ENCODE data around the gene CEBPE. TPM values are rescaled to one million over a fixed set of nuclear protein-coding genes. Genes with fewer than 3 reads are reported as not detected.

Gene CEBPE
- polyA plus RNA-seq, 1 donor = 0.07 TPM

DNA sequence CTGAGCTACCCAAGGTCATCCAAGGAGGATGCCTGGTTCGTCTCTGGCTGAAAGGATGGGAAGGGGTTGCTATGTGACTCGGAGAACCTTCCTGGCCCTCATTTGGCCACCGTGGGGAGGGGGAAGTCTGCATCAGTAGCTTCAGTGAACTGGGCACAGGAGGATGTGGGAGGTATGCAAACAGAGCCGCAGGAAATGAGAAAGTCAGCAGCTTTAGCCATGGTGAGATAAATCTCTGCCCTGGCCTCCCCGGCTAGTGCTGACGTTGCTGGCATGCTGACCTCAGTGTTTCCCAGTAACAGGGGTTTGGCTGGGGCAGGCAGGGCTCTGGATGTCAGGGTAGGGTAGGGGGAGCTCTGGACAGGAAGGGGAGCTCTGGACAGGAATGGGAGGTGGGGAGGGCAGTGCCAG is 2.3 kb upstream of the CEBPE start:
- no CpG with 5 or more reads among the region's 6 CpGs for WGBS (ENCODE audit: insufficient coverage, low lambda C conversion rate)
- no peaks in the 10 kb centered on the region for H3K9me3 ChIP-seq (ENCODE audit: control insufficient read depth, low read depth, low read length)
- no peak overlapping the region for H3K4me3 ChIP-seq (ENCODE audit: low read length)
- peaks cover 4% of the 10 kb centered on the region for H3K36me3 ChIP-seq (ENCODE audit: control insufficient read depth, insufficient read depth, low read length)
- peak overlapping the region; percentile 64 for H3K27ac ChIP-seq (ENCODE audit: low read length)
- H3K27me3 ChIP-seq (ENCODE audit: control insufficient read depth, insufficient read depth, low read length) = no peaks in the 10 kb centered on the region
- H3K4me1 ChIP-seq (ENCODE audit: control insufficient read depth, insufficient read depth, low read length) = peaks cover 15% of the 10 kb centered on the region
- DNase-seq = peak; percentile 53 to 71

- peak; percentile 68 to 83 for DNase-seq
- Histone ChIP-seq H3K27ac (ENCODE audit: low read length) (peak overlapping the region; percentile 64), H3K4me1 (ENCODE audit: control insufficient read depth, insufficient read depth, low read length) (peaks cover 15% of the 10 kb centered on the region), H3K27me3 (ENCODE audit: control insufficient read depth, insufficient read depth, low read length) (peaks cover 2% of the 10 kb centered on the region), H3K9me3 (ENCODE audit: control insufficient read depth, low read depth, low read length) (no peaks in the 10 kb centered on the region), H3K36me3 (ENCODE audit: control insufficient read depth, insufficient read depth, low read length) (no peaks in the 10 kb centered on the region), H3K4me3 (ENCODE audit: low read length) (no peak overlapping the region)
- WGBS (ENCODE audit: insufficient coverage, low lambda C conversion rate) = 100% methylated on average over 1 of the region's 9 CpGs
Observed at GRCh38 chr14:23120541-23121251, 1.6 kb upstream of the CEBPE start.

GRCh38 chr14:23119363-23120327 is 590 bp upstream of the CEBPE start:
- no CpG with 5 or more reads among the region's 16 CpGs for WGBS (ENCODE audit: insufficient coverage, low lambda C conversion rate)
- Histone ChIP-seq H3K9me3 (ENCODE audit: control insufficient read depth, low read depth, low read length) (no peaks in the 10 kb centered on the region), H3K36me3 (ENCODE audit: control insufficient read depth, insufficient read depth, low read length) (no peaks in the 10 kb centered on the region), H3K4me1 (ENCODE audit: control insufficient read depth, insufficient read depth, low read length) (peaks cover 15% of the 10 kb centered on the region), H3K27me3 (ENCODE audit: control insufficient read depth, insufficient read depth, low read length) (peaks cover 7% of the 10 kb centered on the region), H3K4me3 (ENCODE audit: low read length) (no peak overlapping the region), H3K27ac (ENCODE audit: low read length) (no peak overlapping the region)
- DNase-seq = no peak

DNA sequence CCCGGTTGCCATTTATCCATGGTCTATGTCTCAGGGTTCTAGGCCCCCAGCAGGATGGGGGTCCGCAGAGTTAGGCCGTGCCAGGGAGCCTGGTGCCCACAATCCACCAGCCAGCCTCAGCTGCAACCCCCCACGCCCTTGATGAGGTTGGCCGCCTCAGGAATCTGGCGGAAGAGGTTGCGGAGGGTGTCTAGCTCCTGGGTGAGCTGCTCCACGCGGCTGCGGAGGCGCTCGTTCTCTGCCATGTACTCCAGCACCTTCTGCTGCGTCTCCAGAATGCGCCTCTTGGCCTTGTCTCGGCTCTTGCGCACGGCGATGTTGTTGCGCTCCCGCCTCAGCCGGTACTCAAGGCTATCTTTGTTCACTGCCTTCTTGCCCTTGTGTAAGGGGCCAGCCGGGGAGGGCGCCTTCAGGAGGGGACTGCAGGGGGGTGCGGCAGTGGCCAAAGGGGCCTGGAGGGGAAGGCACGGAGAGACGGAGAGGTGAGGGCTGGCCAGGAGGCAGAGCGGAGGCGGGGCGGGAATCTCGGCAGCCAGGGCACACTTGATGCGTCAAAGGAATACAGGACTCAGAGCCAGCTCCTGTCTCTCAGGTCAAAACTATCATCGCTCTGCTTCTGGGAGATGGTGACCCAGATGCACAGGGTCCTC is 1.6 kb downstream of the CEBPE start:
- Histone ChIP-seq H3K36me3 (ENCODE audit: control insufficient read depth, insufficient read depth, low read length) (no peaks in the 10 kb centered on the region), H3K27me3 (ENCODE audit: control insufficient read depth, insufficient read depth, low read length) (peaks cover 17% of the 10 kb centered on the region), H3K4me1 (ENCODE audit: control insufficient read depth, insufficient read depth, low read length) (peaks cover 17% of the 10 kb centered on the region), H3K9me3 (ENCODE audit: control insufficient read depth, low read depth, low read length) (no peaks in the 10 kb centered on the region), H3K4me3 (ENCODE audit: low read length) (no peak overlapping the region), H3K27ac (ENCODE audit: low read length) (no peak overlapping the region)
- DNase-seq = no peak
- no CpG with 5 or more reads among the region's 32 CpGs for WGBS (ENCODE audit: insufficient coverage, low lambda C conversion rate)

GRCh38 chr14:23115918-23116317 is 3.1 kb downstream of the CEBPE start:
- H3K27me3 ChIP-seq (ENCODE audit: control insufficient read depth, insufficient read depth, low read length) = peaks cover 30% of the 10 kb centered on the region
- no peak overlapping the region for H3K27ac ChIP-seq (ENCODE audit: low read length)
- no peak for DNase-seq
- H3K4me3 ChIP-seq (ENCODE audit: low read length) = no peak overlapping the region
- peaks cover 4% of the 10 kb centered on the region for H3K4me1 ChIP-seq (ENCODE audit: control insufficient read depth, insufficient read depth, low read length)
- 80% methylated on average over 1 of the region's 5 CpGs for WGBS (ENCODE audit: insufficient coverage, low lambda C conversion rate)
- H3K36me3 ChIP-seq (ENCODE audit: control insufficient read depth, insufficient read depth, low read length) = no peaks in the 10 kb centered on the region
- no peaks in the 10 kb centered on the region for H3K9me3 ChIP-seq (ENCODE audit: control insufficient read depth, low read depth, low read length)

- no CpG with 5 or more reads among the region's 10 CpGs for WGBS (ENCODE audit: insufficient coverage, low lambda C conversion rate)
- H3K36me3 ChIP-seq (ENCODE audit: control insufficient read depth, insufficient read depth, low read length) = no peaks in the 10 kb centered on the region
- peaks cover 3% of the 10 kb centered on the region for H3K4me1 ChIP-seq (ENCODE audit: control insufficient read depth, insufficient read depth, low read length)
- no peak for DNase-seq
- no peak overlapping the region for H3K4me3 ChIP-seq (ENCODE audit: low read length)
- H3K27me3 ChIP-seq (ENCODE audit: control insufficient read depth, insufficient read depth, low read length) = peaks cover 36% of the 10 kb centered on the region
- H3K9me3 ChIP-seq (ENCODE audit: control insufficient read depth, low read depth, low read length) = no peaks in the 10 kb centered on the region
- no peak overlapping the region for H3K27ac ChIP-seq (ENCODE audit: low read length)
Observed at GRCh38 chr14:23115039-23115731, 3.9 kb downstream of the CEBPE start.

GRCh38 chr14:23114669-23115038 is 4.4 kb downstream of the CEBPE start:
- Histone ChIP-seq H3K4me1 (ENCODE audit: control insufficient read depth, insufficient read depth, low read length) (peaks cover 3% of the 10 kb centered on the region), H3K9me3 (ENCODE audit: control insufficient read depth, low read depth, low read length) (no peaks in the 10 kb centered on the region), H3K36me3 (ENCODE audit: control insufficient read depth, insufficient read depth, low read length) (no peaks in the 10 kb centered on the region), H3K27ac (ENCODE audit: low read length) (no peak overlapping the region), H3K27me3 (ENCODE audit: control insufficient read depth, insufficient read depth, low read length) (peaks cover 37% of the 10 kb centered on the region), H3K4me3 (ENCODE audit: low read length) (no peak overlapping the region)
- DNase-seq = no peak
- no CpG with 5 or more reads among the region's 4 CpGs for WGBS (ENCODE audit: insufficient coverage, low lambda C conversion rate)

GRCh38 chr14:23114120-23114458 is 5.0 kb downstream of the CEBPE start:
- no CpG with 5 or more reads among the region's 5 CpGs for whole genome bisulfite sequencing (ENCODE audit: insufficient coverage, low lambda C conversion rate)
- no peak for DNase-seq
- H3K4me1 ChIP-seq (ENCODE audit: control insufficient read depth, insufficient read depth, low read length) = peaks cover 3% of the 10 kb centered on the region

GRCh38 chr14:23113431-23114119 is 5.5 kb downstream of the CEBPE start:
- 80% methylated on average over 1 of the region's 10 CpGs for WGBS (ENCODE audit: insufficient coverage, low lambda C conversion rate)
- Histone ChIP-seq H3K36me3 (ENCODE audit: control insufficient read depth, insufficient read depth, low read length) (no peaks in the 10 kb centered on the region), H3K4me3 (ENCODE audit: low read length) (no peak overlapping the region), H3K9me3 (ENCODE audit: control insufficient read depth, low read depth, low read length) (peaks cover 1% of the 10 kb centered on the region), H3K4me1 (ENCODE audit: control insufficient read depth, insufficient read depth, low read length) (peaks cover 3% of the 10 kb centered on the region), H3K27me3 (ENCODE audit: control insufficient read depth, insufficient read depth, low read length) (peaks cover 37% of the 10 kb centered on the region), H3K27ac (ENCODE audit: low read length) (no peak overlapping the region)
- no peak for DNase-seq

More at GRCh38 chr14:23114120-23114458, 5.0 kb downstream of the CEBPE start:
- Histone ChIP-seq H3K27ac (ENCODE audit: low read length) (no peak overlapping the region), H3K9me3 (ENCODE audit: control insufficient read depth, low read depth, low read length) (no peaks in the 10 kb centered on the region), H3K4me3 (ENCODE audit: low read length) (no peak overlapping the region), H3K36me3 (ENCODE audit: control insufficient read depth, insufficient read depth, low read length) (no peaks in the 10 kb centered on the region), H3K27me3 (ENCODE audit: control insufficient read depth, insufficient read depth, low read length) (peaks cover 37% of the 10 kb centered on the region)

All from large intestine (tissue), 3 donors.